ENCODE results near the gene WNK2.

The WNK2 gene

DNA sequence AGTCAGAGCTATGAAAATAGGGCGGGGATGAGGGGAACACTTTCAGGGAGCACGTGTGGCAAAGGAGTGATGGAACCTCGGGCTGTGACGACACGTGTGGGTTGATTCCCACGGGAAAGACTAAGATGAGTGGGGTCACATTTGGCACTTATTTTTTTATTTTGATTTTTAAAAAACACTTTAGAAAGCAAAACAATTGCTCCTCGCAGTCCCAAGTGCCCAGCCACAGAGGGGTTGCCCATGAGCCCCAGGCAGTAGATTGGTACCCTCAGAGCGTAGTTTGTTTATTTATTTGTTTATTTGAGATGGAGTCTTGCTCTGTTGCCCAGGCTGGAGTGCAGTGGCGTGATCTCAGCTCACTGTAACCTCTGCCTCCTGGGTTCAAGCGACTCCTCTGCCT is 69.7 kb downstream of the WNK2 start:
- DNase-seq (ENCODE audit: low read depth in 3 of 3, low spot score in 1 of 3) = no peak

DNA sequence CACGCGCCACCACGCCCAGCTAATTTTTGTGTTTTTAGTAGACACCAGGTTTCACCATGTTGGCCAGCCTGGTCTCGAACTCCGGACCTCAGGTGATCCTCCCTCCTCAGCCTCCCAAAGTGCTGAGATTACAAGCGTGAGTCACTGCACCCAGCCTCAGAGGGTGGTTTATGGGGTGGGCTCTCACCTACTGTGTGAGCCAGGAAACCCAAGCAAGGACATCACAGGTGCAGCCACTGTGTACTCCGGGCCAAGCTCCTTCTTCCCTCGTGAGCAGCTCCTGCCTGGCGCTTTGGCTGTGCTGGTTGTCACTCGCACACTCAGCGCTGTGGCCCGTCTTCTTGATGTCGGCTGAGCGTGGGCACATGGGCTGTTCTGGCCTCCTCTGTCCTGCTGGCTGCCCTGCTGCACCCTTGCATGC is 70.1 kb downstream of the WNK2 start:
- DNase-seq (ENCODE audit: low read depth in 3 of 3, low spot score in 1 of 3) = no peak

DNA sequence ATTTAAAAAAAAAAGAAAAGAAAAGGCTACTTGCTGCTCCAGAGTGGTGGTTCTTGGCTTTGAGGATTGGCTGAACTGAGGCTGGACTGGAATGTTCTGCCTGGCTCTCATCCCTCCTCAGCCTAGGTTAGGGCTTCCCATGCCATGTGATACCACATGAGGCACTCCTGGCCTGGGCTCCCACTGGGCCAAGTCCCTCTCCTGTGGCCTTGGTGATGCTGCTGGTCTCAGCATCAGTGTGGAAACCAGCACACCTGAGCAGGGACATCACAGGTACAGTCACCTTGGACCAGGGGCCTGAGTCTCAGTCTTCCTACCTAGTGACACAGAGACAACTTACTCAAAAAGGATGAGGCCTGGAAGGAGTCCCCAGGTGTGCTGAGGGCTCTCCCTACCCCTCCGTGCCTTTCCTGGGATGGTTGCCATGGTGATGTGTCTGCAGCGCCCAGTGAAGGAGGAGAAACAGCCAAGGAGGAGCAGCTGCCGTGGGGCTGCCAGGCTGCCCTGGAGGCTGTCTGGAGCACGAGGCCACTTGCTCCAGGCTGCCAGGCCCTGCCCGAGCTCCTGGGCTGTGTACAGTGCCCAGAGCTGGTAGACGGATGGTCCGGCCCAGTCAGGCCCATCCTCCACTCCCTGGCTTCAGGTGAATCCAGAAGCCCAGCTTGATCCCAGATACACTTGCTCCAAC is 71.0 kb downstream of the WNK2 start:
- no peak for DNase-seq (ENCODE audit: low read depth in 3 of 3, low spot score in 1 of 3)

DNA sequence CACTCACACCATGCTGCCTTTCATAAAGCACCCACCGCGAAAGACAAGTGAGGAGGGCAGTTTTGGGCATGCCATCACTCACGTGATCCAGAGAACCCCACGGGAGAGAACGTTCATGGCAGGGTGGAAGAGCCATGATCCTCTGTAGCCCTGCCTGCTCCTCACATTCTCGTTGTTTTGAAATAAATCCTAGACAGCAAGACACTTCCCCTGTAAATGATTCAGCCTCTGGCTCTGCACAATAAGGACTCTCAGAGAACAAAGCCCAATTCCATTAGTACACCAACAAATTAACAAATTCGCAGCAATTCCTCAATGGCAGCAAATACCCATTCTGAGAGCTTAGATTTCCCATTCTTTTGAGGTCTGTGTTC is 71.5 kb downstream of the WNK2 start:
- no peak for DNase-seq (ENCODE audit: low read depth in 3 of 3, low spot score in 1 of 3)

DNA sequence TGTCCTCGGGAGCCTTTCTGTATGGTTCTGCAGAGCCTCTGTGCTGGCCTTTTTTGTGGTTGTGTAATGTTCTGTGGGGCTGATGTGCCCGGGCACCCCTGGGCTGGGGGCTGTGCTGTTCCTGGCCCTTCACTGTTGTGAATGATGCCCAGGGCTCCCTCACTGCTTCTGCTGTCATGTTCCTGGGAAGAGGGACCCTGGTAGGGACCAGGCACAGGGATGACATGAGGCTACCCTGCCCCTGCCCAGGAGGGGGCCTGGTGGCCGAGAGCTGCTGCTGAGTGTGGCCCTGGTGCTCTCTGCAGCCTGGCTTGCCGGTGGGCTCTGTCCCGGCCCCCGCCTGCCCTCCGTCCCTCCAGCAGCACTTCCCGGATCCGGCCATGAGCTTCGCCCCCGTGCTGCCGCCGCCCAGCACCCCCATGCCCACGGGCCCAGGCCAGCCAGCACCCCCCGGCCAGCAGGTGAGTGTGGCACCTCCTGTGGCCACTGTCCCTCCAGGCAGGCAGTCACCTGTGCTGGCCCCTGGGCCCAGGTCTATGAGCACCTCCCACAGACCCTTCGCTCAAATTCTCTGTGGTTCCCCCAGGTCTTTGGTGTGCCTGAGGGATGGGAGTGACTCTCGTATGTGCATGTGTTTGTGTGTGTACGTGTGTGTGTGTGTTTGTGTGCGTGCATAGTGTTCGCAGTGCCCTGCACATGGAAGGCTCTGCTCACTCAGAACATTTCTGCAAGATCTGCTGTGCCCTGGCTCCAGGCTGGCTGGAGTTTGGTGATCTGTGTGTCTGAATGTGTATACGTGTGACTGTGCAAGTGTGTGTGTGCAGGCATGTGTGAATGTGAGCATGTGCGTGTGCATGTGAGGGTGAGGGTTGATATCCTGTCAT is 72.3 kb downstream of the WNK2 start:
- DNase-seq (ENCODE audit: low read depth in 3 of 3, low spot score in 1 of 3) = no peak

DNA sequence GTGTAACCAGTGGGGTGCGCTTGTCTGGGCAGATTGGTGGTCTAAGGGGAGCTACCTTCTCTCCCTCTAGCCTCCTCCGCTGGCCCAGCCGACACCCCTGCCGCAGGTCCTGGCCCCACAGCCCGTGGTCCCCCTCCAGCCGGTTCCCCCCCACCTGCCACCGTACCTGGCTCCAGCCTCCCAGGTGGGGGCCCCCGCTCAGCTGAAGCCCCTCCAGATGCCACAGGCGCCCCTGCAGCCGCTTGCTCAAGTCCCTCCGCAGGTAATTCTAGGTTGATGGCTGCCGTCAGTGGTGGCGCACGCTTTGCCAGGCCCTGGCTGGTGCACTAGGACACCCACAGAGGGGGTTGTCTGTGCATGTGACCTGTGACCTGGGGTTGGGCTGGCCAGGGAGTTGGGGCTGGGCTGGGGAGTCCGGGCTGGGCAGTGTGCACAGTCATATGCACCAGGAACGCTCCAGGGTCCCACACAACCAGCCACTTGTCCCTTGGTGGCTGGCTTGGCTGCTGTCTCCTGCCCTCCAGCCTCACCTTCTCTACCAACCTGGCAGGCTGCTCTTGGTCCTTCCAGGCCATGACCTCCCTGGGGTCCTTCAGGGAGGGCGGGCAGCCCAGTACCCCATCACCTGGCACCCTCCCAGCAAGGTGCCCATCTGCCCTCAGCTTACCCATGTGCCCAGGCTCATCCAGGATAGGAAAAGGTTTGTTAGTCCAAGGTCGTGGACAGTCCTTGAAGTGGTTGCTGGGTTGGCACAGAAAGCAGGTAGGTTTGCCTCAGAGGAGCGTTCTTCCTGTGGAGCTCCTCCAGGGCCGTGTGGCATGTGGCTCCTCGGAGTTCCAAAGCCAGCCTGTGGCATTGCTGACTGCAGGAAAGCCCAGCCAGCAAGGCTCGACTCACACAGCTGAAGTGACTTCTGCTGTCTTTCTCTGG is 73.2 kb downstream of the WNK2 start:
- no peak for DNase-seq (ENCODE audit: low read depth in 3 of 3, low spot score in 1 of 3)

DNA sequence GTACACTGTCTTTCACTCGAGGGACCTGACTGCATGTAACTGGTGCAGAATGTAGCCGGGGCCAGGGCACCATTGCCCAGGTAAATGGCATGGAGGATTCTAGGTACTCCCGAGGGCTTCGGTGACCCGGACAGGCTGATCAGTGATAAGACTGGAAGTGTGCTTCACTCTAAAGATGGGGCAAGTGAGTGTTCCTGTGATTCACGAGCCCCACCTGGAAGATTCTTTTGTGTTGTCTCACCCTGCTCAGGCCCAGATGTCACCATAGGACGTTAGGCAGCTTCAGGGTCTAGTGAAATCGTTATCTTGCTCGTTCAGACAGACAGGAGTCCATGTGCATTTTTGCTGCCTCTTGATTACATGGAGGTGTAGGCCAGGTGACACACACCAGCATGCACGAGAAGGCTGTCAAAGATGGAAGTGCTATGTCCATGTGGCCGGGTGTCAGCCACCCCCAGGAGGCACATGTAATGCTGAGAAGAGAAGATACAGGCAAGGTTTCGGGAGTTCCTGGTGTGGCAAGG is 73.9 kb downstream of the WNK2 start:
- no peak for DNase-seq (ENCODE audit: low read depth in 3 of 3, low spot score in 1 of 3)

DNA sequence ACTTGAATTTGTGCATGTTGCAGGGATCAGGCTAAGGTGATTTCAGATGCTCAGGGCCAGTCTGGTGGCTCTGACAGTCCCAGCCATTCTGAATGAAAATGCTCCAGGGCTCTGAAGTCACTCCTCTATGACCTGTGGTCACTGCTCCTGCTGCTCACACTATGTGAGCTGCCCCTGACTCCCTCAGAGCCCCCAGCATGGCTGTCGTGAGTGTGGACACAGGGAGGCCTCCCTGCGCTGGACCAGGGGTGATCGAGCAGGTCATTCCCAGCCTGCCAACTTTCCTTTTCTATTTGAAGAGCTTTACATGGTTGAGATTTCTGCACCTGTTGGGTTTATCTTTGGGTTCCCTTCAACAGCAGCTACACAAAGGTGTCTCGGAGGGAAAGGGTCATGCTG is 74.5 kb downstream of the WNK2 start:
- DNase-seq (ENCODE audit: low read depth in 3 of 3, low spot score in 1 of 3) = no peak

DNA sequence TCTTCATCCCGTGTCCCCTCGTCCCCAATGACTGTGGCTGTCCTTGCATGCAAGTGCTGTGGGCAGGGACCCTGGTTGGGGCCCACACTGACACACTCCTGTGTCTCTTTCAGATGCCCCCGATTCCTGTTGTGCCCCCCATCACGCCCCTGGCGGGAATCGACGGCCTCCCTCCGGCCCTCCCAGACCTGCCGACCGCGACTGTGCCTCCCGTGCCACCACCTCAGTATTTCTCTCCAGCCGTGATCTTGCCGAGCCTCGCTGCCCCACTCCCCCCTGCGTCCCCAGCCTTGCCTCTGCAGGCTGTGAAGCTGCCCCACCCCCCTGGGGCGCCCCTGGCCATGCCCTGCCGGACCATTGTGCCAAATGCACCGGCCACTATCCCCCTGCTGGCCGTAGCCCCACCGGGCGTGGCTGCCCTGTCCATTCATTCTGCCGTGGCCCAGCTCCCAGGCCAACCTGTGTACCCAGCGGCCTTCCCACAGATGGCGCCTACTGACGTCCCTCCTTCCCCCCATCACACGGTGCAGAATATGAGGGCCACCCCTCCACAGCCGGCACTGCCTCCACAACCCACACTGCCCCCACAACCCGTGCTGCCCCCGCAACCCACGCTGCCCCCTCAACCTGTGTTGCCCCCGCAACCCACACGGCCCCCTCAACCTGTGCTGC is 75.0 kb downstream of the WNK2 start:
- DNase-seq (ENCODE audit: low read depth in 3 of 3, low spot score in 1 of 3) = no peak

DNA sequence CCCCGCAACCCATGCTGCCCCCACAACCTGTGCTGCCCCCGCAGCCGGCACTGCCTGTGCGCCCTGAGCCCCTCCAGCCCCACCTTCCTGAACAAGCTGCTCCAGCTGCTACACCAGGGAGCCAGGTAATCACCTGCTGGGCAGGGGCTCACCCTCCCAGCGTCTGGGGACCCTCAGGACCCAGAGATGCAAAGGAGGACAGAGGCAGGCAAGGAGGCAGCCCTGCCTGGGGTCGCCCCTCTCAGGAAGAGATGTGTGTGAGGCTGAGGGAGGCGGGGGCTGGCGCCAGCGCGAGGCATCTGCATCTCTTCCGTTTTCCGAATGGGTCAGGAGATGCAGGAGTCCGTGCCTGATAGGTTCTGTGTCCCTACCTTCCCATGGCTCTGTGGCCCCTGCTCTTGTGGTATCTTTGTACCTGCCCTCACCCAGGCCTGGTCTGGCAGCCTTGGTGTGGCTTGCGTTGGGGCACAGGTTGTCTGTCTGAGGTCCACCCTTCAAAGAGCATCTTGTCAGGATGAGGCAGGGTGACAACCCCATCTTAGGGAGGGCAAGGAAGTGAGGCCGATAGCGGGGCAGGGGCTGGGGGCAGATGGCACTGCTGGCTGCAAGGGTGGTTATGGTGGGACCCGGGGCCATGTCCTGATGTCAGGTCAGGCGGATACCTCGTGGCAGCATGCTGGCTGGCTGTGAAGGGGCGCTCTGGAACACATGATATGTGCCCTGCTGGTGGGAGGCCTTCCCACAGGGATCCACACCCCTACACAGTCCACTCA is 75.7 kb downstream of the WNK2 start:
- DNase-seq (ENCODE audit: low read depth in 3 of 3, low spot score in 1 of 3) = no peak

DNA sequence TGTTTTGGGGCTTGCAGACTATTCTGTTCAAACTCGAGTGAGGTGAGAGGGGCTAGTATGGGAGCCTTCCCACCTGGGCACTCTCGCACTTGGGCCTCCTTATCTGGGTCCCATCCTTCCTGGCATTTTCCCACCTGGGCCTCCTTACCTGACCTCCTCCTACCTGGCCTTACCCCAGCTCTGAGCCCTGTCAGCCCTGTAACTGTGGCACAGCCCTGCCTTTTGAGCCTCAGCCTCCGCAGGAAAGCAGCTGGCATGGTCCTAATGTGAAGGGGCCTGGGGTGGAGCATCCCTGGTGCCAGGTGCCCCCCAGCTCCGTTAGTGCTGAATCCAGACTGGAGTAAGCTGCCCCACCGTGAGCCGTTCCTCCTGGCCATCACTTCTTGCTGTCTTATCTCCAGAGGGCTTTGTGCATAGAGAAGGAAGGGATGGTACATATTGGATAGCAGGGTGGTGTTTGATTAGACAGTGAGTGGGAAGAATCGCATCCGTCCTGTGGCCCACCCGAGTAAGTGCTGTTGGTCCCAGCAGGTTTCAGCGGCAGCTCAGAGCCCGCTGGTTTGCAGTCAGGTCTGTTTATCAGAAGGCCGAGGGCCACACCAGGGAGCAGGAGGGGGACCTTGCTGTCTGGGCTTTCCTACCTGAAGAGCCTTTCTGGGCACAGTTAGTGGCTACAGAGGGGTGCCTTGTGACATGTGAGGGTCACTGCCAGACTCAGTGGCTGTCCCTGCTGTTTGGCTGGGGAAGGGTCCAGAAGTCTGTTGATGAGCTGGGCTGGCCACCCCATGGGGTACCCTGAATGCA is 76.5 kb downstream of the WNK2 start:
- DNase-seq (ENCODE audit: low read depth in 3 of 3, low spot score in 1 of 3) = no peak

DNA sequence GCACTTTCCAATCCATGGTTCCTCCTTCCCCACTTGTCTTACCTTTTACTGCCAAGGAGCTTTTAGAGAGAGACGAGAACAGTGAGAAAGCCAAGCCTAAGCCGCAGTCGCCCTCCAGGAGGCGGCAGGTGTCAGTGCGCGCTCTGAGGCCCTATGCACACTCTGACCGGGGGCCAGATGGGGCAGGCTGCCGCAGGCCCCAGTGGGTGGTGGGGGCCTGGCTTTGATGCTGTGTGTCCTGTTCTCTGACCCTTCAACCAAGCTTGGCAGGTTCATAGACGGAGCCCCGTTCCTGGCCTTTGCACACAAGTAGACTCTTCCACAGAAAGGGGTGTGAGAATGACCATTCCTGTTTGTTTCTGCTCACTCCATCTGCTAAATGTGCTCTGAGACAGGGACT is 77.3 kb downstream of the WNK2 start:
- no peak for DNase-seq (ENCODE audit: low read depth in 3 of 3, low spot score in 1 of 3)

DNA sequence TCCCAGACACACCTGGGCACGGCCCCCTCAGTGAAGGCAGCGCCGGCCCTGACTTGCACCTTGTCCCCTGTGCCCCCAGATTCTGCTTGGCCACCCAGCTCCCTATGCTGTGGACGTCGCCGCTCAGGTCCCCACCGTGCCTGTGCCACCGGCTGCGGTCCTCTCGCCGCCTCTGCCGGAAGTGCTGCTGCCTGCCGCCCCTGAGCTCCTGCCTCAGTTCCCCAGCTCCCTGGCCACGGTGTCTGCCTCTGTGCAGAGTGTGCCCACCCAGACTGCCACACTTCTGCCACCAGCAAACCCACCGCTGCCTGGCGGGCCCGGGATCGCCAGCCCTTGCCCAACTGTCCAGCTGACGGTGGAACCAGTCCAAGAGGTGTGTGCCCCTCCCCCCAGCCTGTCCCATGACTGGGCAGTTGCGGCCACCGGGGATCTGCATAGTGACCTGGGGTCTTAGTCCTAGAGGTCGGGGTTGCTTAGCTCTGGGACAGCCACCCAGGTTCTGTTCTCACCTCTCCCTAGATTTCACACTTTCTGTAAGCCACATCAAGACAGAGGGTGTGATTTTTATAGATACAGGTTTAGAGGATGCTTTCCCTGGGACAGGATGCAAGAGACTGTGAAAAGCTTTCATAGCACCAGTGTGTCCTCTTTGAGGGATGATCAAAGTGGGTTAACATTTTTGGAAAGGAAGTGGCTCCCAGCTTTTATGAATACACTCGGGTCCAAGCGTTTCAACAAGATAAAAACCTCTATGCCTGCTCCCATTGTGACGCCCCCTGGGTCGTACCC is 78.0 kb downstream of the WNK2 start:
- no peak for DNase-seq (ENCODE audit: low read depth in 3 of 3, low spot score in 1 of 3)

DNA sequence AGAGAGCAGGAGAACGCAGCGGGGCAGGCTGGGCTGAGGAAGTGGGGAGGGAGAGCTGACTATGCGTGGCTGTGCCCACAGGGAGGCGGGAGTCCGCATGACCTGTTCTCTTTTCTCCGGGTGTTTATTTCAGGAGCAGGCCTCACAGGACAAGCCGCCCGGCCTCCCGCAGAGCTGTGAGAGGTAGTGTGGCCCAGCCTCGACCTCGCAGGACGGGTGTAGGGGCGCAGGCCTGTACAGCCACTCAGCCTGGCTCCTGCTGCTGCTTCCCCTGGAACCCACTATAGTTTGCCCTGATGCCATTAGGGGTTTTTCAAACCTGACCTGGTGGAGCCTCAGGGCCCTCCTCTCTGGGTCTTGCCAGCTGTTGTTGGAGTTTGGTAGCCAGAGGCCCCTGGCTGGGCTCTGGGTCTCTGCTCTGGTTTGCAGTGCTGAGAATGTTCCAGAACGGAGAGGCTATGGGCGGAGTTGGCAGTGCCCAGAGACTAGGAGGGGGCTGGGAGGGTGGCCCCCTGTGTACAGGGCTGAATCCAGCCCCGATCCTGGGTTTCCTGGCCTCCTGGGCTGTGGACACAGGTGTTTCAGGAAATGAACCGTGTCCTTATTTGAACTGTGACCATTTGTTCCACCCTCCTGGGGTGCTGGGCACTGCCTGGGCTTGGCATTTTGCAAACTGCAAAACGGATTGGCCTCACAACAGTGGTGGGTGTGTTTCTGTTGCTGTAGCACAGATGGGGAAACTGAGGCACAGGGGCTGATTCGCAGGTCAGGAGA is 78.8 kb downstream of the WNK2 start:
- no peak for DNase-seq (ENCODE audit: low read depth in 3 of 3, low spot score in 1 of 3)

DNA sequence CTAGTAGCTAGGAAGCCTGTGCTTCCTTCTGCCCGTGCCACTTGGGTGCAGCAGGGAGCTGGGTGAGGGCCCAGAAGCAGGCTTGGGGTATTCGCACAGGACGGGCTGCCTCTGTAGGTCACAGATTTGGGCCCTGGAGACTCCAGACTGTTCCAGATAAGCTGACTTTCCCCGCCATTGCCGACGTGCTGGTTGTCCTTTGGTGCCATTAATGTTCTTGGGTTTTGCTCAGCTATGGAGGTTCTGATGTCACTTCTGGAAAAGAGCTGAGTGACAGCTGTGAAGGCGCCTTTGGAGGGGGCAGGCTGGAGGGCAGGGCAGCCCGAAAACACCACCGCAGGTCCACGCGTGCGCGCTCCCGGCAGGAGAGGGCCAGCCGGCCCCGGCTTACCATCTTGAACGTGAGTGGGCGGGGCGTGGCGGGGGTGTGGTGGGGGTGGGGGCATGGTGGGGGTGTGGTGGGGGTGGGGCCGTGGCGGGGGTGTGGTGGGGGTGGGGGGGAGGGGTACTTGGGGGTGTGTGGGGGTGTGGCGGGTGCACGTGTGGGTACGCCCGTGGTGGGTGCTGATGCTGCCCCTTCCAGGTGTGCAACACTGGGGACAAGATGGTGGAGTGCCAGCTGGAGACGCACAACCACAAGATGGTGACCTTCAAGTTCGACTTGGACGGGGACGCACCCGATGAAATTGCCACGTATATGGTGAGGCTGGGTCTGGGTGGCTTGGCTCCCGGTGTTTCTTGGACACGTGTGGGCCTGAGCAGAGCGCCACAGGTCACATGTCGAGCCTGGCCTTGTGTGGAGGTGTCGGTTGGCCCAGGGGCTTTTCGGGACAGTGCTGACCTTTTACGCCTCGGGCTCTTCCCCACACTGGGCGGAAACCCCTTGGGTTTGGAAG is 79.6 kb downstream of the WNK2 start:
- no peak for DNase-seq (ENCODE audit: low read depth in 3 of 3, low spot score in 1 of 3)

DNA sequence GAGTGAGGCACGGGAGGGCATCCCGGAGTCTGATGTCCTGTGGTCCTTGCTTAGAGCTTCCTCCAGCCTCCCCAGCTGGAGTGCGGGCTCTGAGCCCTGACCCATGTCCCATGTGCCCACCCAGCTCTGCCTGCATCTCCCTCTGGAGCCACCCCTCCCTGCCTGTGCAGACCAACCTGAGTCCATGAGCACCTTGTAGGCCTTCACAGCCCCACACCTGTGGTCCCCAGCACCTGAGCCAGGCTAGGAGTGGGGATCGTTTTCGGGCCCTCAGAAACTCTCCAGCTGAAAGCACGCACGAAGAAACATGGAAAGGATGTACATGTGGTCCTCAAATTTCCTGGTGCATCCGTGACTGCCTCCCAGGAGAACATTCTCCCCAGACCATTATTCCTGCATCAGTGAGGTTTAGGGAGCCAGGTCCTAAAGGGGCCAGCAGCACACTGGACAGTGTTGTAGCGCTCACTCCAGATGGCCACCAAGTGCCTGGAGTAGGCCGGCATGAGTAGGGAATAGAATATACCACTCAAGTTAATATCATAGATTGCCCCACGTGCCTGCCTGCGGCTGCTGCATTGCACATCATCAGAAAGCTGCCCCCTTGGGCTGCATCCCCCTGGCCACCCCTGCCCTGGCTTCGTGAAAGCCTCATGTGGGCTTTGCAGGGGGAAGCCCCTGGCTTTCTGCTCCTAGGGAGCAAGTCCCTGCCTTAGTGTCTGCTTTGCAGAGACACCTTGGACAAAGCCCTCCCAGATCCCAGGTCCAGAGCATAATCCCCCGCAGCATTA is 80.6 kb downstream of the WNK2 start:
- DNase-seq (ENCODE audit: low read depth in 3 of 3, low spot score in 1 of 3) = no peak

Data from stimulated activated CD4-positive, alpha-beta T cell treated with anti-CD3 and anti-CD28 coated beads, TNF-alpha, amount 100 ng/mL, for 1 hour (primary cell).